AG10803 (cell line): ENCODE measurements around the gene PTPN21.
A peak's percentile ranks its signal among the peaks of the same experiment; 100 is the strongest.

Experiments
- DNase-seq: peaks from one replicate; pipeline ENCODE4 v3.0.0; 2010; ENCODE audit warnings: low read depth
- H3K4me3 ChIP-seq: 2 replicates; pipeline ENCODE4 v1.5.1; 2011; ENCODE audit warnings: mild to moderate bottlenecking, low read length, control low read depth
- CTCF ChIP-seq: conservative IDR thresholded peaks from 2 replicates; pipeline ENCODE4 v1.5.1; 2011; ENCODE audit warnings: mild to moderate bottlenecking, low read length, control low read depth, inconsistent platforms

Gene PTPN21

GRCh38 chr14:88553886-88554456 lies 836 bp downstream of the PTPN21 start:
- TF ChIP-seq CTCF: no peak
- H3K4me3 ChIP-seq: peak overlapping the region; percentile 80

GRCh38 chr14:88552876-88553275 lies 1.9 kb downstream of the PTPN21 start:
- H3K4me3 ChIP-seq: peak overlapping the region; percentile 83

More at GRCh38 chr14:88553886-88554456, 836 bp downstream of the PTPN21 start:
- peak; percentile 11 for DNase-seq

GRCh38 chr14:88551980-88552431 lies 2.8 kb downstream of the PTPN21 start:
- DNase-seq: peak; percentile 30
- TF ChIP-seq CTCF: no peak
- peak overlapping the region; percentile 83 for H3K4me3 ChIP-seq

More at GRCh38 chr14:88552876-88553275, 1.9 kb downstream of the PTPN21 start:
- TF ChIP-seq CTCF: no peak
- DNase-seq: no peak

GRCh38 chr14:88551094-88551870 lies 3.5 kb downstream of the PTPN21 start:
- peak overlapping the region; percentile 83 for H3K4me3 ChIP-seq
- DNase-seq: peak; percentile 84
- peak; percentile 38 for TF ChIP-seq CTCF

GRCh38 chr14:88550078-88550477 lies 4.7 kb downstream of the PTPN21 start:
- no peak overlapping the region for H3K4me3 ChIP-seq
- TF ChIP-seq CTCF: no peak
- DNase-seq: no peak

GRCh38 chr14:88547386-88547780 lies 7.4 kb downstream of the PTPN21 start:
- TF ChIP-seq CTCF: no peak
- no peak overlapping the region for H3K4me3 ChIP-seq
- DNase-seq: no peak
